GM19324 (cell line): ENCODE data around the gene SPEF2.

Source experiments
- ATAC-seq: cut with Tn5 transposase; IDR thresholded peaks from one replicate; pipeline ENCODE4 v1.9.1; 2021; ENCODE audit warnings: mild to moderate bottlenecking, moderate library complexity; ENCODE audit not compliant: unreplicated experiment, low FRiP score

SPEF2 gene

GRCh38 chr5:35617435-35618303 lies at the start of gene SPEF2:
TSS of gene SPEF2 (plus strand) at chr5:35617863. CDS start at chr5:35617998, 135 bp downstream.
- peak; percentile 83 for ATAC-seq

- no peak for ATAC-seq
Observed at GRCh38 chr5:35575578-35575977, 42.1 kb upstream of the SPEF2 start.

GRCh38 chr5:35587419-35587818 lies 30.2 kb upstream of the SPEF2 start:
- no peak for ATAC-seq

- no peak for ATAC-seq
Observed at GRCh38 chr5:35593338-35593737, 24.3 kb upstream of the SPEF2 start.

- no peak for ATAC-seq
Observed at GRCh38 chr5:35598707-35599370, 18.8 kb upstream of the SPEF2 start.

- no peak for ATAC-seq
Observed at GRCh38 chr5:35600591-35600990, 17.1 kb upstream of the SPEF2 start.

GRCh38 chr5:35608881-35609779 lies 8.5 kb upstream of the SPEF2 start:
- ATAC-seq: no peak

- ATAC-seq: no peak
Observed at GRCh38 chr5:35617060-35617434, 616 bp upstream of the SPEF2 start.

GRCh38 chr5:35618304-35618636 lies 607 bp downstream of the SPEF2 start:
- ATAC-seq: no peak

- no peak for ATAC-seq
Observed at GRCh38 chr5:35618781-35619180, 1.1 kb downstream of the SPEF2 start.

- ATAC-seq: no peak
Observed at GRCh38 chr5:35622974-35623373, 5.3 kb downstream of the SPEF2 start.

- no peak for ATAC-seq
Observed at GRCh38 chr5:35623991-35624390, 6.3 kb downstream of the SPEF2 start.

- no peak for ATAC-seq
Observed at GRCh38 chr5:35626108-35626507, 8.4 kb downstream of the SPEF2 start.

- no peak for ATAC-seq
Observed at GRCh38 chr5:35626553-35626952, 8.9 kb downstream of the SPEF2 start.

GRCh38 chr5:35634326-35634725 lies 16.7 kb downstream of the SPEF2 start:
- no peak for ATAC-seq

- ATAC-seq: no peak
Observed at GRCh38 chr5:35640623-35641022, 23.0 kb downstream of the SPEF2 start.

GRCh38 chr5:35644543-35644942 lies 26.9 kb downstream of the SPEF2 start:
- no peak for ATAC-seq

- no peak for ATAC-seq
Observed at GRCh38 chr5:35647128-35647527, 29.5 kb downstream of the SPEF2 start.

- no peak for ATAC-seq
Observed at GRCh38 chr5:35647712-35648111, 30.0 kb downstream of the SPEF2 start.

- no peak for ATAC-seq
Observed at GRCh38 chr5:35651002-35651756, 33.5 kb downstream of the SPEF2 start.
